ENCODE measurements around the gene ELOVL2.
"Not testable (repeated sequence)": the region's sequence is repeated elsewhere in the genome, so short reads cannot be mapped to it uniquely, and the experiment has no call there.

Gene ELOVL2

DNA sequence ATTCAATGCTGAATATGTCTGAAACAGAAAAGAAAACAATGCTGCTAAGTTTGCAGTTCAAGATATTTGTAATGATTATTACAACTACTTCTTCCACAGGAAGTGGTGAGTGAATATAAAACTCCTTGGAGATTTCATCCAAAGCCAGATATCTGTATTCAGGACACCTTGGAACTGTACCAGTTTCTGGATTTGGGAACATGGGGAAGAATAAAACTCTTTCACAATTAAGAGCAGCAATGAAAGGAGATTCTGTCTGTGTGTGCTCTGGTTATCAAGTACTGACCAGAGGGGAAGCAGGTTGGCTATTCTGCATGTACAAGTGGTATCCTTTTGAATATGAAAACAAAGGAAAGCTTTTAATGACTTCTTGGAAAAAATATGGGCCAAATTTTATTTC, 21.1 kb downstream of the ELOVL2 start:
- DNase-seq (ENCODE audit: low read depth in 2 of 2): no peak

DNA sequence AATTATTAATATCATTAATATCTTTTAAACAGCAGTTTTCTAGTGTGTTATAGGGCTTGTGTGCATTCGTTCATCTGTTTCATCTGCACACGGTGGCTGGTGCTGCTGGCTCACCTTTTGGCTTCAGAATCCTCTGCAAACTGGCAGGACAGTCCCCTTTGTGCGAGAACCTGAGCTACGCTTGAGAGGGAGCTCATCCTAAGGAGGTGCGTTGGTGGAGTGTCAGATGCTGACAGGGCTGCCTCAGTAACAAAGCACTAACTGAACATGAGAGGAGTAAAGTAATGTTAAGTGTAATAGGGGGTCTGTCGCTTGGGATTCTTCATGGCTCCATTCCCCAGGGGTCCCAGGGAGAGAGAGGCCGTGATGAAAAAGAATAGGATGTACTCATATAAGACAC, 22.4 kb downstream of the ELOVL2 start:
- no peak for DNase-seq (ENCODE audit: low read depth in 2 of 2)

DNA sequence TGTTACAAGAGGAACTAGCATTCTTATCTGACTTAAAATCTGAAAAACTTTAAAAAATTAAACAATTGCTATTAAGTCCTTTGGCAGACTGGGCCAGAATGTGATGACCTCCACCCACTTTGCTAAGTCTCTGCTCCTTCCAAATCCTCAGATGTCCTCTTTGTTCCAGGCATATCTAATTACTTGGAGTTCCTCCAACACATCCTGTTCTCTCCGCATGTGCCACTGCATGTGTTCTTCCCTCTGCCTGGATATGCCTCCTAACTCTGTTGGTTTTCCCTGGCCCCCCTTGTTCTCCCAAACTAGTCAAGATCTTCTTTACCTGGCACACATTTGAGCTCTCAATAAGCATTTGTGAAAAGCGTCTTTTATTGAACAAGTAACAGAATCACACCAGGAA, 23.1 kb downstream of the ELOVL2 start:
- DNase-seq (ENCODE audit: low read depth in 2 of 2): no peak

DNA sequence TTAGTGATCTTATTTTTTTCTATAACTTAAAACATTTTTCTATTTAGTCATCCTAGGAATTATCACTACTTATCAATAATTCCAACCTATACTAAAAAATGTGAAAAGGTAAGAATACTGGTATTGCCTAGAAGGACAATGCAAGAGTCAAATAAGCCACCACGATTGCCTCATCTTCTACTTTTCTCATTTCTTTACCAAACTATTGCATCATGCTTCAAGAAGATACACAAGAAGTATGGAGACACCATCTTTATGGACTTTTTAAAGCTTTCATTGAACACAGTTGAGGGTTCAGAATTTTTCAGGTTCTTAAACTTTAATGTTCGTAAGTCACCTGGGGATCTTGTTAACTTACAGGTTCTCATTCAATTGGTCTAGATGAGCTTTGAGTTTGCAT, 25.9 kb downstream of the ELOVL2 start:
- DNase-seq (ENCODE audit: low read depth in 2 of 2): no peak

DNA sequence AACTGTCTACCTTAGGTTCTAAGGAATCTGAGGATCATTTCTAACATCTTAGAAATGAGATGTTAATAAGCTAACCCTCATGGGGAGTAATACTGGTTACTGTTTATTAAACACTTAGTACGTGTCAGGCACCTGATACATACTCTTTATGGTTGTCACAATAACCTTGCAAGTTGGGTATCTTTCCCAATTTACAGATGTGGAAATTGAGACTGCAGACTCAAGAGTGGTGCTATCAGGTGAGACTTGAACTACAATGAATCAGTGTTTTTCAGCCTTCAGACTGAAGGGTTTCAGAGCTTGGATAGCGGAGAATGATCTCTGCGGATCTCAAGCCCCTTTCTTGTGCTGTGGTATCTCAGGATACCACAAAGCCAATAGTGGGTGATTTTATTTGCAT, 27.0 kb downstream of the ELOVL2 start:
- no peak for DNase-seq (ENCODE audit: low read depth in 2 of 2)

DNA sequence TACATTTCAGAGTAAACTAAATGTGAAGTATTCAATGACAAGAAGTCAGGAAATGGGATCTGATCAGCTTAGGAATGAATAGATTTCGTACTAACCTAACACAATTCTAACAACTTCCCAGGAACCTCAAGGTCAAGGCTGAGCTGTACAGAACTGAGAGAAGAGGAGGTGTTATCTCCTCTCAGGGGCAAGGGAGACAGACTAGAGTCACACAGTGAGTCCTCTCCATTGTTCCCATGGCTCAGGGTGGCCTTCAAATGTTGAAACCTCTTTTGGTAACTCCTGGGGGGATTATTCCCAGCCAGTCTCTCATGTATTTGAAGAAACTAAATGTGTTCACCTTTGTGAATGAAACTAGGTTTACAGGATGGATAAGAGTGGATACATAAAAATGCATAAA, 27.7 kb downstream of the ELOVL2 start:
- no peak for DNase-seq (ENCODE audit: low read depth in 2 of 2)

DNA sequence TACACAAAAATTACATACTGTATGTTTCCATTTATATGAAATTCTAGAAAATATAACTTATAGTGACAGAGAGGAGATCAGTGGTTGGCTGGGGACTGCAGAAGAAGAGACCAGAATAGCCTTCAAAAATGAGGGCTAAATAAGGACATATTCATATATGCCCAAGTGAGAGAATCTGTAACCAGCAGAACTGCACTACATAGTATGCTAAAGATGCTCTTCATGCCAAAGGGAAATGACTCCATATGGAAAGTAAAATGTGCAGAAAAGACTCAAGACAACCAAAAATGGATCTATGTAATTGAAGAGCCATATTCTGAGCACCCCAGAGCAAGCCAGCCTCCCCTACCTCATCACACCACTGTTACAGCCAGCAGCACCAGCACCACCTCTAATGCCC, 29.0 kb downstream of the ELOVL2 start:
- no peak for DNase-seq (ENCODE audit: low read depth in 2 of 2)

DNA sequence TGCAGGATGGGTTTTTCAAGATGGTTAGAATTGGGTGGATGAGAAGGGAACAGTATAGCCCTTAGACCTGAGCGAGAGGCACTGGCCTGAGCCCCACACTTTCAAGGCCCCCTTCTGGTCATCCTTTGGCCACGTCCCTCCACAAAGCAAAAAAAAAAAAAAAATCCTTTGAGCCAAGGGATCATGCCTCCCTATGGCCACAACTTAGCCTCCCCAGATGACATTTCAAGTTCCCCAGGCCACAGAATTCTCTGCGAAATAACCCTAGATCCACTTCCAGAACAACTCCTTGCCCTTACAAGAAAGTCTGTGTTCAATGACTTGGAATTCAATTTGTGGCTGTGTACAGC, 30.4 kb downstream of the ELOVL2 start:
- no peak for DNase-seq (ENCODE audit: low read depth in 2 of 2)

DNA sequence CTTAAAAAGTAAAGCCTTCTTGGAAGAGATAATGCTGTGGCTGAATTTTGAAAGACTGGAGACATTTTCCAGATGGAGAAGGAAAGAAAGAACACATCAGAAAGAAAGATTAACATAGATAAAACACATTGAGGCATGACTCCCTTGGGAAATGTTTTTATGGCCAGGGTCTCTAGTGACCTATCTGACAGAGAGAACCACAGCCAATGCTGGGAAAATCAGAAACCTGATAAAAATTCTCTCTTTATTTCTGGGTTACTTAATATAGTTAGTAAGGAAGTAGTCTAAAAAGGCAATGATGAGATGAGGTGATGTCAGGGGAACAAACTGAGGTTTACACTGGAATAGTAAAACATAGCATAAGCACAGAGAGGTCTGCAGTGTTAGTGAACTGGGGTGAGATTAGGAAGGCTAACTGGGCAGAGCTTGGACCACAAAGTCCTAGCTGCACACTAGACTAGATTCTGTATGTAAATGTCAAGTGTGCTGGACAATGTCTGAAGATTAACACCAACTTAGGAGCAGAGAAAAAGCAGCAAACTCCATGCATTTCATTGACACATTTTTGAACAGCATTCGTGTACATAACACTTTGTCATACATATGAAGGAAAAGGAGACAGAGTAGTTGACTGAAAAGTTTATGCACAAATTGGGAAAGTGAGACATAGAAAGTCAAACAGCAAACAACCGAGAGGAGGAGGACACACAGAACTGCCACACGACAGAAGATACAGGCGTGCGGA, 31.0 kb downstream of the ELOVL2 start:
- DNase-seq (ENCODE audit: low read depth in 2 of 2): no peak

DNA sequence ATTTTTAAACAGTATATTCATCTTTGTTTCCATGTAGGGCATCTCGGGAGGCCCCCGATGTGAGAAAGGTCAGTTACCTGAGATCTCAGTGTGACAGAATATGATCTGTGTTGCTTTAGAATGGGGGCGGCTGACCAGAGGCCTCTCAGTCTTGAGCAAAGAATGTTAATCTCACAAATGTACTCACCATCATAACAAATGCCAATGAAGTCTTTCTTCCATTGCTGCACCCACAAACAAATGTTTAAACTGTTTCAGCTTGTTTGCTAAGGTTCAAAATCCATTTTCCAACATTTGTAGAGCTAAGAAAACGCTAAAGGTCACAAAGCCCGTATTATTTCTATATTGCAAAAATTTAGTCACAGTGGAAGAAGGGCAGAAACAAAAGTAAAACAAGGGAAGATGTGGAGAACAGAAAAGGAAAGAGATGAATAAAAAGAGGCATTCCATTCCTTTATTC, 31.8 kb downstream of the ELOVL2 start:
- no peak for DNase-seq (ENCODE audit: low read depth in 2 of 2)

DNA sequence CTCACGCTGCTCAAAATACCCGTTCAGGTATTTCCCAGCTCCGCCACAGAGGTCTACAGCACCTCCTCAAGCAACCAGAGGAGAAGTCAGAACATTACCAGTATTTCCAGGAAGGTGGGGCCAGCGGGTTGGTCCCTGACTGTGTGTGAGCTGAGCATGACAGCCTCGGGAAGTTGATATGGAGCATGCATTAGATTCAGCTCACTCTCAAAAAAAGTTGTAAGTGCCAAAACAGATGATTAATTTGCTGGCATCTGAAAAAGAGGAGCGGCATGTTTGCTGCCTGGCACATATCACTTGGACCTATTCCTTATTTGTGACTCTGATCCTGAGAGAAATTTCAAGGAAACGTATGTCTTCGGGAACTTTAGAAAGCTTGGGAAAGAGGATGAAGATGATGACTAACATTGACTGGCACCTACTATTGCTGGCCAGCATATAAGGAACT, 32.3 kb downstream of the ELOVL2 start:
- DNase-seq (ENCODE audit: low read depth in 2 of 2): no peak

DNA sequence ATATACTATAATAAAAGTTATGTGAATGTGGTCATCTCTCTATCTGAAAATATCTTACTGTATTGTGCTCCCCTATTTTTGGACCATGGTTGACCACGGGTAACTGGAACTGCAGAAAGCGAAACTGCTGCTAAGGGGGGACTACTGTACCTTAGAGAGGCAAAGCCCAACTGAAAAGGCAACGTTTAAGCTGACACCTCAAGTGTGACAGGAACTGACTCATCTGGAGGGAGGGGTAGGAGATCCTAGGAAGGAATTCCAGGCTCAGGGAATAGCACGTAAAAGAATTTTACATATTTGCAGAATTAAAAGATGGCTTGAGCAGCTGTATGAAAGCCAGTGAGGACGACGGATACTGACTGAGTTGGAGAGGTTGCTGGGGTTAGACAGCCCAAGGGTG, 34.8 kb downstream of the ELOVL2 start:
- DNase-seq (ENCODE audit: low read depth in 2 of 2): no peak

DNA sequence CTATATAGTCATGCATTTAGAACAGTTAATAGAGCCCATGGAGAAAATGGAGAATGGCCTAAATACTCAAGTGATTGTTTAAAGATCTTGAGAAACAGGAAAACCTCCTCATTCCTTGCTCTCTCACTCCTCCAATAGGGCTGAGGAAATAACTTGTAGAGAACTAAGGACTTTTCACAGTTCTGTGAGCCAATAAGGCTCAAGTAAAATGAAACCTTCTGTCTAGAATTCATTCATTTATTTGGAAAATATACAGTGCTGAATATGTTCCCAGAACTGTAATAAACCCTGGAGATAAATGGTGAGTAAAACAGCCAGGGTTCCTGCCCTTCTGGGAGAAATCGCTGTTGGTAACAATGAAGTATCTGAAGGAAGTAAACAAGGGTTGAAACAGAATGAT, 35.3 kb downstream of the ELOVL2 start:
- no peak for DNase-seq (ENCODE audit: low read depth in 2 of 2)

DNA sequence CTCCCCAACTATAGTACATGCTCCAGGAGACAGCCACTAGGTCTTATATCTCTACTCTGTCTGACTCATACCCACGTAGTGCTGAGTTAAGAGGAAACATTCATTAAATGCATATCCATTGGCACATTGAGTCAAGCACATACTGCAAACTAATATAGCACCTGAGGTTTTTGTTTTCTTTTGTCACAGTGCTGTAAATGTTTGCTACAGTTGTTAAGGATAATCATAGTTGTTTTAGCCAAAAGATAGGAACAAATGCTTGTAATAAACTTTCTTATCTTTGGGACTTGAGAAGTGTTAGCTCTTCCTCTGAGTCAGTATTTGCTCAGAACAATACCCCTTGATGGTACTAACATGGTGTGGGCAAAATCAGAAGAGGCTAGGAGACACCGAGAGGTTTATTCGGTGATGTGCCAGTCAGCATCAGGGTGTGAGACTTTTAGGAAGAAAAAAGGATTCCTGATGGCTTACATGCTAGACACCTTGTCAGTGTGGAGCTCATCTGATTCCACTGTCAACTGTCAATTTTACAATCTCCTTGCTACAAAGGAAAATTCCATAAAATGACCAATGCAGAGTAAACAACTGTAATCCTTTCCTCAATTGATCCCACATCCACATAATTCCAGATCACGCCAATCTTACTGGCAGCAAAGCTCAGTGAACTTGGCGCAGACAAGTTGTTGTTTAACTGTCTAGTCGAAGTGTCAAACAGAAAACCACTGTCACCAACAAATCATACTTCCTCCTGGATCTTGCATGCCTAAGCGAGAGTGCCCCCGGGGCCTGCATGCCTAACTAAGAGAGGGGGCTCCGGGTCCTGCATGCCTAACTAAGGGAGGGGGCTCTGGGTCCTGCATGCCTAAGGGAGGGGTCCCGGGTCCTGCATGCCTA, 36.1 kb downstream of the ELOVL2 start:
- no peak for DNase-seq (ENCODE audit: low read depth in 2 of 2)

DNA sequence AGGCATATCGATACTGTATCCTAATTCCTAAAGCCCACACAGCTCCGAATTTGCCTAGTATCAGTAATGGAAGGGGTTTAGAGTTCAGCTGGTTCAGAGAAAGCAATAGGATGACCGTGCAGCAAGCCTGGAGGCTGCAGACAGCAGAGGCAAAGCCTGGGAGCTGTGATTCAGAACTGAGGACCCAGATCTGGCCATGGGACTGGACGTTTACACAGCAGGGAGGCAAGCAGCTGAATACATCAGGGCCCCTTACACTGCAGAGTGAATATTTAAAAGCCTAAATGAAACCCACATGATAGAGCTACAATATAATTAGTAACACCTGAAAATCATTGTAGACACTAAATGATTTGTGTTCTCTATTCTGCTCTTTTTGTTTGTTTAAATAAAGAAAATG, 38.0 kb downstream of the ELOVL2 start:
- DNase-seq (ENCODE audit: low read depth in 2 of 2): no peak

DNA sequence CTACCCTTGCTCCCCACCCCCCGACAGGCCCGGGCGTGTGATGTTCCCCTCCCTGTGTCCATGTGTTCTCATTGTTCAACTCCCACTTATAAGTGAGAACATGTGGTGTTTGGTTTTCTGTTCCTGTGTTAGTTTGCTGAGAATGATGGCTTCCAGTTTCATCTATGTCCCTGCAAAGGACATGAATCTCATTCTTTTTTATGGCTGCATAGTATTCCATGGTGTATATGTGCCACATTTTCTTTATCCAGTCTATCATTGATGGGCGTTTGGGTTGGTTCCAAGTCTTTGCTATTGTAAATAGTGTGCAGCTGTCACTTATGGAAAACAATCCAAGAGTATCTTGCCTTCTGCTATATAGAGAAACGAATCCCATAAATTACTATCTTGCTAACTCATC, 40.8 kb downstream of the ELOVL2 start:
- not testable (repeated sequence) for DNase-seq (ENCODE audit: low read depth in 2 of 2)

DNA sequence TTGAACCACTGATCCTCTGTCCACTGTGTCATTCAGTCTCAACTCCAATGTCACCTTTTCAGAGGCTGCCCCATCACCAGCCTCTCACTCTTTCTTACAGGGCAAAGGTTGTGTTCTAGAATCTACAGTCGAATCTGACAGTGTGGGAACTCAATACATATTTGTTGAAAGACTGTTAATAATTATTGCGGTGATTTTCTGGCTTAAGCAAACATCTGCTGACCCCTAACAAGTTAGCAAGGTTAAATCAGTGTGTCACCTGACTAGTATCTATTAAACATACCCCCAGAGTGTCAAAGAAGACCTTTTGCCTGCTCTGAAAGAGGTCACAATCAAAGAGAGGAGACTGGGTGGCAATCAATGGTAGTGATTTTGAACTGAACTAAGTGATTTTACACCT, 41.9 kb downstream of the ELOVL2 start:
- no peak for DNase-seq (ENCODE audit: low read depth in 2 of 2)

DNA sequence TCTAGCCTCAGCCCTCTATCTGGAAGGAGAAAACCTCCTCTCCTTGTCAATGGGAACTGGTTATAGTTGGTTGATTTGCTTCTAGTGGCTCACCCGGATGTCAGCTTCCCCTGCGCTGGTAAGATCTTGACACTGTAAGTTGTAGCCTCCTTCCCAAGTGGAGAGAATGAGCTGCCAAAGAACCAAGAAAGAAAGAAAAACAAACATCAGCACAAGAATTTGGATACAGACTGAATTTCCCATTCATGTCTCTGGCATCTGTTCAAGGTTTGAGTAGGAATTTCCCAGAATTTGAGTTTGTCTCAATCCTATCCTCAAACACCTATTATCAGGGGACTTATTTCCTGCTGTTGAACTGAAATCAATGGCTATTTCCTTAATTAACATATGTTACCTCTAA, 44.1 kb downstream of the ELOVL2 start:
- DNase-seq (ENCODE audit: low read depth in 2 of 2): no peak

DNA sequence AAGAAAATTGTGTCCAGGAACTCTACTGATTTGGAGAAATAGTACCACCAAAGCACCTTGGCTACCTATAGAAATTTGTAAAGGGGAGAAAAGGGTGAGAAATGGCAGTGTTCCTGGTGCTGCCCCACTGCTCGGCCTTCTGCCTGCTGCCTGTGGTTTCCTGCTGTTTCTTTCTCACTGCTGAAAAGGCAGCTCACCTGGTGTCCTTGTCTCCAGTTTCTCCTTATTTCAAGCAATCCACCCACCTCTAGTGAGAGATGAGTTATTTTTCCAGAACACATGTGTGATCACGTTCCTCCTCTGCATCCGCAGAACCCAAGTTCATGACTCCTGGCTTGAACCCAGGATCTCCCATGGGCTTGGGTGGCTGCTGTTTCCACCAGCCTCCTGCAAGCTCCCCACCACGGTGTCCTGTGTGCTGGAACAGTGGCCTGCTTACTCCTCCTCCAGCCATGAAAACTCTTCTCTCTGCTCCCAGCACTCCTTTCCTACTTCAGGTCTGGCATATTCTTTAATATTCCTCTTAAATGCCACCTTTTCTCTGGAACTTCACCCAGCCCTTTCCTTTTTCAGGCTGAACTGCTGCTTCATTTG, 48.9 kb downstream of the ELOVL2 start:
- DNase-seq (ENCODE audit: low read depth in 2 of 2): no peak

DNA sequence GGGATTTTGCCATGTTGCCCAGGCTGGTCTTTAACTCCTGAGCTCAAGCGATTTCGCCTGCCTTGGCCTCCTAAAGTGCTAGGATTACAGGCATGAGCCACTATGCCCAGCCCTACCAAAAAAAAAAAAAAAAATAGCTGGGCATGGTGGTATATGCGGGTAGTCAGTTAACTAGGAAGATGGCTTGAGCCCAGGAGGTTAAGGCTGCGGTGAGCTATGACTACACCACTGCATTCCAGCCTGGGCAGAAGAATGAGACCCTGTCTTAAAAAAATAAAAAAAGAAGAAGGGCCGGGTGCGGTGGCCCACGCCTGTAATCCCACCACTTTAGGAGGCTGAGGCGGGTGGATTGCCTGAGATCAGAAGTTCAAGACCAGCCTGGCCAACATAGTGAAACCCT, 50.2 kb downstream of the ELOVL2 start:
- DNase-seq (ENCODE audit: low read depth in 2 of 2): no peak

DNA sequence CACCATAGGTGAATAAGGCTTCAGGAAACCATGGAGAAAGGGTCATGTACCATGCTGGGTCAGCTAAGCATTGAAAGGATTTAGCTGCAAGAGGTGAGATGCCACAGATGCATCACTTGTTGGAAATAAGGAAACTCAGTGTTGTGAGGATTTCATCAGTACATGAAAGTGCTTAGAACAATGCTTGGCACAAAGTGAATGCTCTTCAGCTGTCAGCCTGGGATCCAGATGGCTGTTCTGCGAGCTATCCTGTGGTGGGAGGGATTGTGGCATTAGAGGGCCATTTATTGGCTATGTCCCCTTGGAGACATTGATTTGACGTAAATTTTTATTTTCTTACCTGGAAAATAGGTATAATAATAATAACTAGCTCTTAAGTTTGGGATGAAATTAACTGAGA, 53.0 kb downstream of the ELOVL2 start:
- no peak for DNase-seq (ENCODE audit: low read depth in 2 of 2)

DNA sequence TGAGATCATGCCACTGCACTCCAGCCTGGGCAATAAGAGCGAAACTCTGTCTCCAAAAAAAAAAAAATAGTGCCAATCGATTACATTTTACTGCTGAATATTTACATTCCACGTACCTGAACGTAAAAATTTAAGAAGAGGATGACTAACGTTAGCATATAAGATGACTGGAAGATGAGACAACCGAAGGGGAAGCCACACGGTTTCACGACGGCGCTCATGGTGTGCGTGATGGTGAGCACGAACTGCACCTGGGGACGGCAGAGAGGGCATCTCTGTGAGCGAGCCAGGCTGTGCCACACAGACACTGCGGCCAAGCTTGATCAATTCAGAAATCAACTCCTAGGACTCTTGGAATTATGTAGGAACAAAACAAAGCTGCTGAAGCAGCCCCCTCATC, 54.5 kb downstream of the ELOVL2 start:
- no peak for DNase-seq (ENCODE audit: low read depth in 2 of 2)

DNA sequence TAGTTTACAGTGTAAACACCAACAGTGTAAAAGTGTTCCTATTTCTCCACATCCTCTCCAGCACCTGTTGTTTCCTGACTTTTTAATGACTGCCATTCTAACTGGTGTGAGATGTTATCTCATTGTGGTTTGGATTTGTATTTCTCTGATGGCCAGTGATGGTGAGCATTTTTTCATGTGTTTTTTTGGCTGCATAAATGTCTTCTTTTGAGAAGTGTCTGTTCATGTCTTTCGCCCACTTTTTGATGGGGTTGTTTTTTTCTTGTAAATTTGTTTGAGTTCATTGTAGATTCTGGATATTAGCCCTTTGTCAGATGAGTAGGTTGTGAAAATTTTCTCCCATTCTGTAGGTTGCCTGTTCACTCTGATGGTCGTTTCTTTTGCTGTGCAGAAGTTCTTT, 59.1 kb downstream of the ELOVL2 start:
- DNase-seq (ENCODE audit: low read depth in 2 of 2): not testable (repeated sequence)

Data from activated CD8-positive, alpha-beta memory T cell treated with anti-CD3 and anti-CD28 coated beads for 4 hours (primary cell).